Measurements from ENCODE around the gene TAF3. TPM values are rescaled to one million over a fixed set of nuclear protein-coding genes. Genes with fewer than 3 reads are reported as not detected.

The TAF3 gene
- total RNA-seq, 1 experiment from 2014 or later: 14.5 TPM

DNA sequence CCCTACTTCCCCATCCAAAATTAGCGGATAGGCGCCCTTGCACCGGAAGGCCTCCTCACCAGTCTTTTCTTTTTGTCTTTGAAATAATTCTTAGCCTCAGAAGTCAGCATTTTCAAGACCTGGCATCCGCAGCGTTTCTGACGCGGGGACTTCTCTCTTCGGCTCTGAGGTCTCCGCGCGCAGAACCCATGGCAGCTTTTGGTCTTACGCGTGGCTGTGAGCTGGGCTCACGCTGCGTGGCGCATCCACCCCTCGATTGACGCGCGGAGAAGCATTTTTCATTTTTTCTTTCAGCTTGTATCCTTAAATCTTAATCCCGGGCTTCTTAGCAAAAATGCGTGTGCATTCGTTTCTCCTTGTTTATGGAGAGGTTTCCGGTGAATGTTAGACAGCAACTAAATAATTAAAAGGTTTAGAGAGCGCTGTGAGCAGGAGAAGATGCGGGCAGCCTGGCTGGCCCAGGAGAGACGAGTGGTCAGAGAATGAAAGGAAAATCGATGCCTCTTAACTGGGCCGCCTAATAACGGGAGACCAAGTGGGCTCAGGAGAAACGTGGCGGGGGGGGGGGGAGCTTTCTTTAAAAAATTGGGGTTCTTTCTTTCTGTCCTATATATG lies 234.1 kb downstream of the TAF3 start:
- H3K27ac Mint-ChIP-seq (ENCODE audit: unreplicated experiment): no peak overlapping the region
- TF ChIP-seq, protein P1, sequence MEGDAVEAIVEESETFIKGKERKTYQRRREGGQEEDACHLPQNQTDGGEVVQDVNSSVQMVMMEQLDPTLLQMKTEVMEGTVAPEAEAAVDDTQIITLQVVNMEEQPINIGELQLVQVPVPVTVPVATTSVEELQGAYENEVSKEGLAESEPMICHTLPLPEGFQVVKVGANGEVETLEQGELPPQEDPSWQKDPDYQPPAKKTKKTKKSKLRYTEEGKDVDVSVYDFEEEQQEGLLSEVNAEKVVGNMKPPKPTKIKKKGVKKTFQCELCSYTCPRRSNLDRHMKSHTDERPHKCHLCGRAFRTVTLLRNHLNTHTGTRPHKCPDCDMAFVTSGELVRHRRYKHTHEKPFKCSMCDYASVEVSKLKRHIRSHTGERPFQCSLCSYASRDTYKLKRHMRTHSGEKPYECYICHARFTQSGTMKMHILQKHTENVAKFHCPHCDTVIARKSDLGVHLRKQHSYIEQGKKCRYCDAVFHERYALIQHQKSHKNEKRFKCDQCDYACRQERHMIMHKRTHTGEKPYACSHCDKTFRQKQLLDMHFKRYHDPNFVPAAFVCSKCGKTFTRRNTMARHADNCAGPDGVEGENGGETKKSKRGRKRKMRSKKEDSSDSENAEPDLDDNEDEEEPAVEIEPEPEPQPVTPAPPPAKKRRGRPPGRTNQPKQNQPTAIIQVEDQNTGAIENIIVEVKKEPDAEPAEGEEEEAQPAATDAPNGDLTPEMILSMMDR (IDR thresholded peaks at IDR 0.05; ENCODE audit: unreplicated experiment): no peak
- CTCF ChIA-PET: interaction anchor here (0.6 kb wide), 1 partner anchor 167 kb away, joined by 4 read pairs; no protein-coding TSS in a partner anchor

GRCh38 chr10:8052956-8053445 lies 234.7 kb downstream of the TAF3 start:
- Mint-ChIP-seq H3K36me3 (ENCODE audit: insufficient read depth, unreplicated experiment) (peaks cover 46% of the 10 kb centered on the region), H3K9me3 (ENCODE audit: low read depth, unreplicated experiment) (no peaks in the 10 kb centered on the region), H3K27me3 (ENCODE audit: unreplicated experiment) (peaks cover 26% of the 10 kb centered on the region), H3K27ac (ENCODE audit: unreplicated experiment) (no peak overlapping the region), H3K4me3 (ENCODE audit: low read depth, unreplicated experiment) (peak overlapping the region; percentile 89), H3K4me1 (ENCODE audit: low read depth, unreplicated experiment) (peaks cover 9% of the 10 kb centered on the region)
- TF ChIP-seq, protein P1 (IDR thresholded peaks at IDR 0.05; ENCODE audit: unreplicated experiment): no peak
- intact Hi-C loops (cut with micrococcal nuclease; ENCODE audit: unreplicated experiment): loop anchor here (1.0 to 10.0 kb wide), 3 partner anchors 252 to 820 kb away; no protein-coding TSS in a partner anchor
- no TSS peak for BruUV-seq (replicated peaks)
- CTCF ChIA-PET: interaction anchor here (0.6 kb wide), 1 partner anchor 166 kb away, joined by 4 read pairs; no protein-coding TSS in a partner anchor
- DNase-seq: no peak

More for the DNA sequence above, 234.1 kb downstream of the TAF3 start:
- Mint-ChIP-seq H3K4me1 (ENCODE audit: low read depth, unreplicated experiment) (peaks cover 9% of the 10 kb centered on the region), H3K27me3 (ENCODE audit: unreplicated experiment) (peaks cover 32% of the 10 kb centered on the region), H3K4me3 (ENCODE audit: low read depth, unreplicated experiment) (no peak overlapping the region), H3K36me3 (ENCODE audit: insufficient read depth, unreplicated experiment) (peaks cover 46% of the 10 kb centered on the region), H3K9me3 (ENCODE audit: low read depth, unreplicated experiment) (no peaks in the 10 kb centered on the region)
- intact Hi-C loops (cut with micrococcal nuclease; ENCODE audit: unreplicated experiment): loop anchor here (5.0 to 10.0 kb wide), 2 partner anchors 252 to 315 kb away; no protein-coding TSS in a partner anchor
- no peak for DNase-seq
- BruUV-seq (replicated peaks): no TSS peak

- Mint-ChIP-seq H3K9me3 (ENCODE audit: low read depth, unreplicated experiment) (no peaks in the 10 kb centered on the region), H3K4me3 (ENCODE audit: low read depth, unreplicated experiment) (peak overlapping the region; percentile 89), H3K4me1 (ENCODE audit: low read depth, unreplicated experiment) (peaks cover 9% of the 10 kb centered on the region), H3K27ac (ENCODE audit: unreplicated experiment) (peak overlapping the region; percentile 86), H3K36me3 (ENCODE audit: insufficient read depth, unreplicated experiment) (peaks cover 52% of the 10 kb centered on the region), H3K27me3 (ENCODE audit: unreplicated experiment) (peaks cover 20% of the 10 kb centered on the region)
- TSS peak; percentile 62 for BruUV-seq (replicated peaks)
- TF ChIP-seq, protein P1 (IDR thresholded peaks at IDR 0.05; ENCODE audit: unreplicated experiment): peak; percentile 76
- intact Hi-C loops (cut with micrococcal nuclease; ENCODE audit: unreplicated experiment): loop anchor here (1.0 to 10.0 kb wide), 3 partner anchors 251 to 820 kb away; no protein-coding TSS in a partner anchor
- CTCF ChIA-PET: interaction anchor here (0.7 to 0.9 kb wide), 2 partner anchors 315 to 992 kb away, joined by 3 to 4 read pairs; no protein-coding TSS in a partner anchor
- DNase-seq: peak; percentile 95
Observed at GRCh38 chr10:8053446-8054243, 235.3 kb downstream of the TAF3 start.

DNA sequence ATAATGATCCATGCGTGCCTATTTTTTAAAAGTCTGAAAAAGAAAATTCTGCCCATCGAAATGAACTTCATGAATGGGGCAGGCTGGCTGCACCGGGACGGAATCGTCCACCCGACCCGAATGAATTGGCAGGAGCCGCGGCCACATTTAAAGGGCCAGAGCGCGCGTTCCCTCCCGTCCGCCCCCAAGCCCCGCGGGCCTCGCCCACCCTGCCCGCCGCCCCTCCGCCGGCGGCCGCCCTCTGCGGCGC lies 235.9 kb downstream of the TAF3 start:
- CTCF ChIA-PET: interaction anchor here (0.7 to 0.9 kb wide), 2 partner anchors 314 to 992 kb away, joined by 3 to 4 read pairs; no protein-coding TSS in a partner anchor

More for the DNA sequence above, 235.9 kb downstream of the TAF3 start:
- intact Hi-C loops (cut with micrococcal nuclease; ENCODE audit: unreplicated experiment): loop anchor here (5.0 to 10.0 kb wide), 2 partner anchors 251 to 313 kb away; no protein-coding TSS in a partner anchor
- peaks cover 15% of the 10 kb centered on the region for H3K27me3 Mint-ChIP-seq (ENCODE audit: unreplicated experiment)
- TF ChIP-seq, protein P1 (IDR thresholded peaks at IDR 0.05; ENCODE audit: unreplicated experiment): no peak
- no TSS peak for BruUV-seq (replicated peaks)
- H3K4me1 Mint-ChIP-seq (ENCODE audit: low read depth, unreplicated experiment): peaks cover 9% of the 10 kb centered on the region
- H3K9me3 Mint-ChIP-seq (ENCODE audit: low read depth, unreplicated experiment): no peaks in the 10 kb centered on the region
- H3K27ac Mint-ChIP-seq (ENCODE audit: unreplicated experiment): peak overlapping the region; percentile 86
- no peak for DNase-seq
- H3K36me3 Mint-ChIP-seq (ENCODE audit: insufficient read depth, unreplicated experiment): peaks cover 51% of the 10 kb centered on the region
- peak overlapping the region; percentile 89 for H3K4me3 Mint-ChIP-seq (ENCODE audit: low read depth, unreplicated experiment)

Data from Calu3 (cell line).